ENCODE measurements around the gene NAA60.

DNA sequence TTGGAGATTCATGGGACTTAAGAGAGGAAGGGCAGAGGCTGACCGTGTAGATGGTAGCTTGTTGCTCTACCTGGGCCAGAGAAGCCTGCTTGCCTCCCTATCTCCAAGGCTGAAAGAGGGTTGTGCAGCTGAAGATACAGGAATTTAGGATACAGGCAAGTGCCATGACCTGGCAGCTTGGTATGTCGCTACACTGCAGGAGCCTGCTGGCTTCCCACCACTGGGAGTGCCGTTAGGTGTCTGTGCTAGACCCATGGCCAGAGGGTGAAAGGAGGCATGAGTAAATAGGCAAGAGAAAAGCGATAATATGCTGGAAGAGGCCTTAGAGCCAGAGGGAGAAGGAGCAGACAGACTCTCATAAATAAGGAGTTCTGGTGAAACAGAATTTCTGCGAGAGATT, 10.6 kb downstream of the NAA60 start:
- no peak for TF ChIP-seq EZH2 (IDR thresholded peaks at IDR 0.05; ENCODE audit: borderline replicate concordance, insufficient read depth, low read length, poor library complexity, severe bottlenecking)
- TF ChIP-seq, protein P1, sequence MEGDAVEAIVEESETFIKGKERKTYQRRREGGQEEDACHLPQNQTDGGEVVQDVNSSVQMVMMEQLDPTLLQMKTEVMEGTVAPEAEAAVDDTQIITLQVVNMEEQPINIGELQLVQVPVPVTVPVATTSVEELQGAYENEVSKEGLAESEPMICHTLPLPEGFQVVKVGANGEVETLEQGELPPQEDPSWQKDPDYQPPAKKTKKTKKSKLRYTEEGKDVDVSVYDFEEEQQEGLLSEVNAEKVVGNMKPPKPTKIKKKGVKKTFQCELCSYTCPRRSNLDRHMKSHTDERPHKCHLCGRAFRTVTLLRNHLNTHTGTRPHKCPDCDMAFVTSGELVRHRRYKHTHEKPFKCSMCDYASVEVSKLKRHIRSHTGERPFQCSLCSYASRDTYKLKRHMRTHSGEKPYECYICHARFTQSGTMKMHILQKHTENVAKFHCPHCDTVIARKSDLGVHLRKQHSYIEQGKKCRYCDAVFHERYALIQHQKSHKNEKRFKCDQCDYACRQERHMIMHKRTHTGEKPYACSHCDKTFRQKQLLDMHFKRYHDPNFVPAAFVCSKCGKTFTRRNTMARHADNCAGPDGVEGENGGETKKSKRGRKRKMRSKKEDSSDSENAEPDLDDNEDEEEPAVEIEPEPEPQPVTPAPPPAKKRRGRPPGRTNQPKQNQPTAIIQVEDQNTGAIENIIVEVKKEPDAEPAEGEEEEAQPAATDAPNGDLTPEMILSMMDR (IDR thresholded peaks at IDR 0.05; ENCODE audit: poor library complexity, severe bottlenecking) = no peak
- TF ChIP-seq RAD21 (conservative IDR thresholded peaks at IDR 0.05) = no peak
- TF ChIP-seq POLR2AphosphoS5 (IDR thresholded peaks at IDR 0.05) = no peak
- TF ChIP-seq, protein P2, sequence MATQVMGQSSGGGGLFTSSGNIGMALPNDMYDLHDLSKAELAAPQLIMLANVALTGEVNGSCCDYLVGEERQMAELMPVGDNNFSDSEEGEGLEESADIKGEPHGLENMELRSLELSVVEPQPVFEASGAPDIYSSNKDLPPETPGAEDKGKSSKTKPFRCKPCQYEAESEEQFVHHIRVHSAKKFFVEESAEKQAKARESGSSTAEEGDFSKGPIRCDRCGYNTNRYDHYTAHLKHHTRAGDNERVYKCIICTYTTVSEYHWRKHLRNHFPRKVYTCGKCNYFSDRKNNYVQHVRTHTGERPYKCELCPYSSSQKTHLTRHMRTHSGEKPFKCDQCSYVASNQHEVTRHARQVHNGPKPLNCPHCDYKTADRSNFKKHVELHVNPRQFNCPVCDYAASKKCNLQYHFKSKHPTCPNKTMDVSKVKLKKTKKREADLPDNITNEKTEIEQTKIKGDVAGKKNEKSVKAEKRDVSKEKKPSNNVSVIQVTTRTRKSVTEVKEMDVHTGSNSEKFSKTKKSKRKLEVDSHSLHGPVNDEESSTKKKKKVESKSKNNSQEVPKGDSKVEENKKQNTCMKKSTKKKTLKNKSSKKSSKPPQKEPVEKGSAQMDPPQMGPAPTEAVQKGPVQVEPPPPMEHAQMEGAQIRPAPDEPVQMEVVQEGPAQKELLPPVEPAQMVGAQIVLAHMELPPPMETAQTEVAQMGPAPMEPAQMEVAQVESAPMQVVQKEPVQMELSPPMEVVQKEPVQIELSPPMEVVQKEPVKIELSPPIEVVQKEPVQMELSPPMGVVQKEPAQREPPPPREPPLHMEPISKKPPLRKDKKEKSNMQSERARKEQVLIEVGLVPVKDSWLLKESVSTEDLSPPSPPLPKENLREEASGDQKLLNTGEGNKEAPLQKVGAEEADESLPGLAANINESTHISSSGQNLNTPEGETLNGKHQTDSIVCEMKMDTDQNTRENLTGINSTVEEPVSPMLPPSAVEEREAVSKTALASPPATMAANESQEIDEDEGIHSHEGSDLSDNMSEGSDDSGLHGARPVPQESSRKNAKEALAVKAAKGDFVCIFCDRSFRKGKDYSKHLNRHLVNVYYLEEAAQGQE (IDR thresholded peaks at IDR 0.05; ENCODE audit: borderline replicate concordance) = no peak
- TF ChIP-seq EP300 (conservative IDR thresholded peaks at IDR 0.05; ENCODE audit: poor library complexity, severe bottlenecking) = no peak
- TF ChIP-seq TAF1 (IDR thresholded peaks at IDR 0.05; ENCODE audit: low read depth) = no peak

Measured in neural cell (in vitro differentiated cells).